Measurements from ENCODE around the gene PDCD1LG2.

DNA sequence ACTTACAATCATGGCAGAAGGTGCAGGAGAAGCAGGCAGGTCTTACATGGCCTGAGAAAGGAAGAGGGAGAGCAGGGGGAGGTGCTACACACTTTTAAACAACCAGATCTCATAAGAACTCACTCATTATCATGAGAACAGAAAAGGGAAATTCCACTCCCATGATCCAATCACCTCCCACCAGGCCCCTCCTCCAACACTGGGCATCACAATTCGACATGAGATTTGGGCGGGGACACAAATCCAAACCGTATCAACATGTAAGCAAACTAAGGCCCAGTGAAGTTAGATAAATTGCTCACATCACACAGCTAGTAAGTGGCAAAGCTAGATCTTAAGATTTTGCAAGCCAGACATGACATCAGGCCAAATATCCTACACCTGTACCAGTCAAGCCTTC is 70.3 kb downstream of the PDCD1LG2 start:
- TF ChIP-seq, protein P1, sequence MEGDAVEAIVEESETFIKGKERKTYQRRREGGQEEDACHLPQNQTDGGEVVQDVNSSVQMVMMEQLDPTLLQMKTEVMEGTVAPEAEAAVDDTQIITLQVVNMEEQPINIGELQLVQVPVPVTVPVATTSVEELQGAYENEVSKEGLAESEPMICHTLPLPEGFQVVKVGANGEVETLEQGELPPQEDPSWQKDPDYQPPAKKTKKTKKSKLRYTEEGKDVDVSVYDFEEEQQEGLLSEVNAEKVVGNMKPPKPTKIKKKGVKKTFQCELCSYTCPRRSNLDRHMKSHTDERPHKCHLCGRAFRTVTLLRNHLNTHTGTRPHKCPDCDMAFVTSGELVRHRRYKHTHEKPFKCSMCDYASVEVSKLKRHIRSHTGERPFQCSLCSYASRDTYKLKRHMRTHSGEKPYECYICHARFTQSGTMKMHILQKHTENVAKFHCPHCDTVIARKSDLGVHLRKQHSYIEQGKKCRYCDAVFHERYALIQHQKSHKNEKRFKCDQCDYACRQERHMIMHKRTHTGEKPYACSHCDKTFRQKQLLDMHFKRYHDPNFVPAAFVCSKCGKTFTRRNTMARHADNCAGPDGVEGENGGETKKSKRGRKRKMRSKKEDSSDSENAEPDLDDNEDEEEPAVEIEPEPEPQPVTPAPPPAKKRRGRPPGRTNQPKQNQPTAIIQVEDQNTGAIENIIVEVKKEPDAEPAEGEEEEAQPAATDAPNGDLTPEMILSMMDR (conservative IDR thresholded peaks at IDR 0.05; ENCODE audit: low read length), result no peak
- no peak for TF ChIP-seq EZH2phosphoT487 (IDR thresholded peaks at IDR 0.05; ENCODE audit: borderline replicate concordance)
